WTC11 (cell line): Measurements from ENCODE around the gene EXOSC3. TPM values are rescaled to one million over a fixed set of nuclear protein-coding genes. Genes with fewer than 3 reads are reported as not detected.

Source experiments
- ATAC-seq: fragments of 200-7000 bp; cut with Tn5 transposase; 2 replicates; pipeline ENCODE4 v1.10.0; 2021; ENCODE audit warnings: mild to moderate bottlenecking, moderate library complexity
- Bru-seq: library from RNA; stranded (reverse); fragments of 400-500 nt; gene quantifications from one replicate; lab custom pipeline; 2021; lab: Mats Ljungman, UMichigan
- CTCF ChIA-PET: fragments of 300-600 bp; sonication (Branson Sonifier 250); formaldehyde crosslinking; loops from one replicate; lab custom pipeline; 2021; ENCODE audit warnings: antibody characterized with exemption; lab: Charles Lee
- POLR2A ChIA-PET: fragments of 350-600 bp; sonication (Branson Sonifier 250); formaldehyde crosslinking; loops from one replicate; lab custom pipeline; 2021; ENCODE audit warnings: antibody characterized with exemption; lab: Charles Lee
- DNase-seq: peaks from one replicate; pipeline ENCODE4 v3.0.0; 2021; ENCODE audit warnings: low spot score
- H3K27ac Mint-ChIP-seq: 2 replicates; pipeline ENCODE4 v1.8.0; 2021; ENCODE audit warnings: mixed read lengths
- H3K27me3 Mint-ChIP-seq: 2 replicates; pipeline ENCODE4 v1.8.0; 2021; ENCODE audit warnings: low read depth, mild to moderate bottlenecking, moderate library complexity, mixed read lengths
- H3K36me3 Mint-ChIP-seq: 2 replicates; pipeline ENCODE4 v1.8.0; 2021; ENCODE audit warnings: mixed read lengths
- H3K4me1 Mint-ChIP-seq: 2 replicates; pipeline ENCODE4 v1.8.0; 2022; ENCODE audit warnings: mixed read lengths
- H3K4me3 Mint-ChIP-seq: 2 replicates; pipeline ENCODE4 v1.8.0; 2021; ENCODE audit warnings: mild to moderate bottlenecking, moderate library complexity, mixed read lengths
- H3K9me3 Mint-ChIP-seq: 2 replicates; pipeline ENCODE4 v1.8.0; 2021; ENCODE audit warnings: mixed read lengths
- ATF2 ChIP-seq: sonication (generic); formaldehyde crosslinking; IDR thresholded peaks from 2 replicates; pipeline ENCODE4 v1.8.1; 2022; ENCODE audit warnings: low read depth, missing genetic modification reagents, borderline replicate concordance
- FOXK1 ChIP-seq: sonication (generic); formaldehyde crosslinking; IDR thresholded peaks from 2 replicates; pipeline ENCODE4 v1.8.0; 2022; ENCODE audit warnings: mild to moderate bottlenecking, moderate library complexity, missing genetic modification reagents
- KAT7 ChIP-seq: sonication (generic); formaldehyde crosslinking; IDR thresholded peaks from 2 replicates; pipeline ENCODE4 v1.8.1; 2023; ENCODE audit warnings: missing genetic modification reagents, mild to moderate bottlenecking, borderline replicate concordance
- MYBL2 ChIP-seq: sonication (generic); formaldehyde crosslinking; IDR thresholded peaks from 2 replicates; pipeline ENCODE4 v1.8.1; 2023; ENCODE audit warnings: mild to moderate bottlenecking, moderate library complexity, missing genetic modification reagents
- NFE2L1 ChIP-seq: sonication (generic); formaldehyde crosslinking; IDR thresholded peaks from 2 replicates; pipeline ENCODE4 v1.8.1; 2023; ENCODE audit warnings: missing genetic modification reagents
- SP1 ChIP-seq: sonication (generic); formaldehyde crosslinking; conservative IDR thresholded peaks from 2 replicates; pipeline ENCODE4 v1.8.1; 2022; ENCODE audit warnings: missing genetic modification reagents
- TCF7 ChIP-seq: sonication (generic); formaldehyde crosslinking; IDR thresholded peaks from 2 replicates; pipeline ENCODE4 v1.8.0; 2022; ENCODE audit warnings: mild to moderate bottlenecking, low read depth, missing genetic modification reagents, moderate library complexity
- TEAD1 ChIP-seq: sonication (generic); formaldehyde crosslinking; IDR thresholded peaks from 2 replicates; pipeline ENCODE4 v1.8.0; 2022; ENCODE audit warnings: mild to moderate bottlenecking, missing genetic modification reagents
- ZBTB43 ChIP-seq: sonication (generic); formaldehyde crosslinking; IDR thresholded peaks from 2 replicates; pipeline ENCODE4 v1.8.1; 2023; ENCODE audit warnings: mild to moderate bottlenecking, missing genetic modification reagents
- ZNF425 ChIP-seq: fragments of 250-450 bp; sonication (Bioruptor Pico); conservative IDR thresholded peaks from 2 replicates; pipeline ENCODE4 v1.9.0; 2021; ENCODE audit warnings: mild to moderate bottlenecking
- long read RNA-seq, 3 experiments: library from RNA in 1 of 3; library from capped mRNA in 1 of 3; library from polyadenylated mRNA in 1 of 3; unstranded in 2 of 3; stranded (forward) in 1 of 3; transcript quantifications; one replicate each; pipeline ENCODE4 v2.0.0, GENCODE V29; 2021
- total RNA-seq: library from RNA; stranded (reverse); gene quantifications from 3 replicates; pipeline ENCODE4 v1.2.3, GENCODE V29; 2021
- TF ChIP-seq, protein P1 (sequence below): sonication (generic); formaldehyde crosslinking; IDR thresholded peaks from 2 replicates; pipeline ENCODE4 v1.8.1; 2023; ENCODE audit warnings: mild to moderate bottlenecking, missing genetic modification reagents, borderline replicate concordance
- TF ChIP-seq, protein P2 (sequence below): sonication (generic); formaldehyde crosslinking; IDR thresholded peaks from 2 replicates; pipeline ENCODE4 v1.8.0; 2023; ENCODE audit warnings: missing genetic modification reagents, mild to moderate bottlenecking, borderline replicate concordance
- TF ChIP-seq, protein P3 (sequence below): sonication (generic); formaldehyde crosslinking; IDR thresholded peaks from 2 replicates; pipeline ENCODE4 v1.8.0; 2022; ENCODE audit warnings: mild to moderate bottlenecking, missing genetic modification reagents
- TF ChIP-seq, protein P4 (sequence below): sonication (generic); formaldehyde crosslinking; IDR thresholded peaks from 2 replicates; pipeline ENCODE4 v1.8.1; 2023; ENCODE audit warnings: mild to moderate bottlenecking, moderate library complexity, missing genetic modification reagents

The EXOSC3 gene
- total RNA-seq (69.9 to 73.8 TPM (median 71.0 TPM) in 3 replicates), Bru-seq, nascent RNA (percentile 98 among the genes with signal in this experiment)
- long read RNA-seq, experiment 1, transcript EXOSC3-202 (3 exons, 768 nt): minor isoform, 17 of 141 reads
- long read RNA-seq, experiment 1, transcript EXOSC3-201 (4 exons, 1,806 nt): major isoform, 109 of 141 reads
- long read RNA-seq, experiment 1, partial matches to known transcripts: 2 of 141 reads
- long read RNA-seq, experiment 1, other reads (novel, unspliced or antisense): 10 of 141 reads
- long read RNA-seq, experiment 2, transcript EXOSC3-201 (4 exons, 1,806 nt): major isoform, 58 of 92 reads
- long read RNA-seq, experiment 2, transcript EXOSC3-202 (3 exons, 768 nt): minor isoform, 15 of 92 reads
- long read RNA-seq, experiment 2, partial matches to known transcripts: 8 of 92 reads
- long read RNA-seq, experiment 2, other reads (novel, unspliced or antisense): 11 of 92 reads
- long read RNA-seq, experiment 3, transcript EXOSC3-202 (3 exons, 768 nt): minor isoform, 102 of 453 reads
- long read RNA-seq, experiment 3, transcript EXOSC3-201 (4 exons, 1,806 nt): major isoform, 339 of 453 reads
- long read RNA-seq, experiment 3, partial matches to known transcripts: 1 of 453 reads
- long read RNA-seq, experiment 3, other reads (novel, unspliced or antisense): 8 of 453 reads

DNA sequence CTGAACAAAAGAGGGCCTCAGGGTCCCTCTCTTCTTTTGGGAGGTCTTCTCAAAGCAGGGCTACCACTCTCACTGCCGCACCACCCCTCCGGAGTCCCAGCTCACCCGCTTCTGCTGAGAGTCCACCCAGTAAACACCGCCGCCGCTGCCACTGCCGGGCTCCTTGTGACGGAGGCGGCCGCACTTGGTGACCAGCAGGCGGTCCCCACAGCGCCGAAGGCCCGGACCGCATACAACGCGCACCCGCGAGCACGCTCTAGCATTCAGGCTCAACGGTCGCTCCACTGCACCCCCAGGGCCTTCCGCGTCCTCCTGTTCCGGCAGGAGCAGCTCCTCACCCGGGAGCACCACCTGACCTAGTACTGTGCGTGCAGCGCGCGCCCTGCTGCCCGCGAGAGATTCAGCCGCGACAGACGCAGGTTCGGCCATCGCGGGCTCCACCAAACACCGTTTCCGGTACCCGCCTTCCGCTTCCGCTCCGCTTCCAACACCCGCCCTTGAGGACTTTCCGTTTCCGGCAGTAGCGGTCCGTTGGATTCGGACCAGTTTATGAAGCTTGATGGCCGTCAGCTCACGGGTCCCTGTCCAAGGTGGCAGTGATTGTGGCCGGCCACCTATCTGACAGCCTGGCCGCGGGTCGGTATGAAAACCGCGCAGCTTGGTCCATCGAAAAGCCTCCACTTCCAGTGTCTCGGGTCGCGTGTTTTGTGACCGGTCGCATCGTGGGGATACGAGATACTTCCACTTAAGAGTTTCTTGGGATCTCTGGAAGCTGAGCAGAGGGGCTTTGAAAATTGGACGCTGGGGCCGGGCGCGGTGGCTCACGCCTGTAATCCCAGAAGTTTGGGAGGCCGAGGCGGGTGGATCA, at the start of gene EXOSC3:
Gene EXOSC3, minus strand, starts transcription at position 449 of the 868 bp plus-strand sequence. Its CDS starts 20 bp downstream, at position 429.
- Mint-ChIP-seq H3K27ac (peak within 1 kb of the TSS; percentile 64), H3K9me3 (no peaks in the 10 kb centered on the region), H3K4me3 (peak within 1 kb of the TSS; percentile 97), H3K4me1 (peaks cover 15% of the 10 kb centered on the region), H3K36me3 (peaks cover 38% of the 10 kb centered on the region), H3K27me3 (peaks cover 14% of the 10 kb centered on the region)
- POLR2A ChIA-PET: interaction anchor here (0.6 to 1.8 kb wide), 3 partner anchors 11 to 86 kb away, joined by 4 to 9 read pairs (median 4); partner anchors contain the start of gene DCAF10
- ATAC-seq: peak; percentile 85
- DNase-seq: peak; percentile 88
- CTCF ChIA-PET: interaction anchor here (0.6 to 1.2 kb wide), 10 partner anchors 11 to 479 kb away, joined by 3 to 6 read pairs (median 4); partner anchors contain the start of genes DCAF10 and TOMM5
- TF ChIP-seq SP1: peak; percentile 81
- 0 out of 2 replicates have a peak, but pooled peaks have one; percentile 79 for TF ChIP-seq TCF7 (CRISPR knock-in tag)
- peak; percentile 94 for TF ChIP-seq MYBL2 (CRISPR knock-in tag)
- peak; percentile 84 for TF ChIP-seq TEAD1 (CRISPR knock-in tag)
- peak; percentile 72; the same call in 1 of the 2 replicates for TF ChIP-seq NFE2L1
- no peak for TF ChIP-seq ATF2 (CRISPR knock-in tag)
- TF ChIP-seq, protein P1, sequence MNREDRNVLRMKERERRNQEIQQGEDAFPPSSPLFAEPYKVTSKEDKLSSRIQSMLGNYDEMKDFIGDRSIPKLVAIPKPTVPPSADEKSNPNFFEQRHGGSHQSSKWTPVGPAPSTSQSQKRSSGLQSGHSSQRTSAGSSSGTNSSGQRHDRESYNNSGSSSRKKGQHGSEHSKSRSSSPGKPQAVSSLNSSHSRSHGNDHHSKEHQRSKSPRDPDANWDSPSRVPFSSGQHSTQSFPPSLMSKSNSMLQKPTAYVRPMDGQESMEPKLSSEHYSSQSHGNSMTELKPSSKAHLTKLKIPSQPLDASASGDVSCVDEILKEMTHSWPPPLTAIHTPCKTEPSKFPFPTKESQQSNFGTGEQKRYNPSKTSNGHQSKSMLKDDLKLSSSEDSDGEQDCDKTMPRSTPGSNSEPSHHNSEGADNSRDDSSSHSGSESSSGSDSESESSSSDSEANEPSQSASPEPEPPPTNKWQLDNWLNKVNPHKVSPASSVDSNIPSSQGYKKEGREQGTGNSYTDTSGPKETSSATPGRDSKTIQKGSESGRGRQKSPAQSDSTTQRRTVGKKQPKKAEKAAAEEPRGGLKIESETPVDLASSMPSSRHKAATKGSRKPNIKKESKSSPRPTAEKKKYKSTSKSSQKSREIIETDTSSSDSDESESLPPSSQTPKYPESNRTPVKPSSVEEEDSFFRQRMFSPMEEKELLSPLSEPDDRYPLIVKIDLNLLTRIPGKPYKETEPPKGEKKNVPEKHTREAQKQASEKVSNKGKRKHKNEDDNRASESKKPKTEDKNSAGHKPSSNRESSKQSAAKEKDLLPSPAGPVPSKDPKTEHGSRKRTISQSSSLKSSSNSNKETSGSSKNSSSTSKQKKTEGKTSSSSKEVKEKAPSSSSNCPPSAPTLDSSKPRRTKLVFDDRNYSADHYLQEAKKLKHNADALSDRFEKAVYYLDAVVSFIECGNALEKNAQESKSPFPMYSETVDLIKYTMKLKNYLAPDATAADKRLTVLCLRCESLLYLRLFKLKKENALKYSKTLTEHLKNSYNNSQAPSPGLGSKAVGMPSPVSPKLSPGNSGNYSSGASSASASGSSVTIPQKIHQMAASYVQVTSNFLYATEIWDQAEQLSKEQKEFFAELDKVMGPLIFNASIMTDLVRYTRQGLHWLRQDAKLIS: no peak
- TF ChIP-seq, protein P2, sequence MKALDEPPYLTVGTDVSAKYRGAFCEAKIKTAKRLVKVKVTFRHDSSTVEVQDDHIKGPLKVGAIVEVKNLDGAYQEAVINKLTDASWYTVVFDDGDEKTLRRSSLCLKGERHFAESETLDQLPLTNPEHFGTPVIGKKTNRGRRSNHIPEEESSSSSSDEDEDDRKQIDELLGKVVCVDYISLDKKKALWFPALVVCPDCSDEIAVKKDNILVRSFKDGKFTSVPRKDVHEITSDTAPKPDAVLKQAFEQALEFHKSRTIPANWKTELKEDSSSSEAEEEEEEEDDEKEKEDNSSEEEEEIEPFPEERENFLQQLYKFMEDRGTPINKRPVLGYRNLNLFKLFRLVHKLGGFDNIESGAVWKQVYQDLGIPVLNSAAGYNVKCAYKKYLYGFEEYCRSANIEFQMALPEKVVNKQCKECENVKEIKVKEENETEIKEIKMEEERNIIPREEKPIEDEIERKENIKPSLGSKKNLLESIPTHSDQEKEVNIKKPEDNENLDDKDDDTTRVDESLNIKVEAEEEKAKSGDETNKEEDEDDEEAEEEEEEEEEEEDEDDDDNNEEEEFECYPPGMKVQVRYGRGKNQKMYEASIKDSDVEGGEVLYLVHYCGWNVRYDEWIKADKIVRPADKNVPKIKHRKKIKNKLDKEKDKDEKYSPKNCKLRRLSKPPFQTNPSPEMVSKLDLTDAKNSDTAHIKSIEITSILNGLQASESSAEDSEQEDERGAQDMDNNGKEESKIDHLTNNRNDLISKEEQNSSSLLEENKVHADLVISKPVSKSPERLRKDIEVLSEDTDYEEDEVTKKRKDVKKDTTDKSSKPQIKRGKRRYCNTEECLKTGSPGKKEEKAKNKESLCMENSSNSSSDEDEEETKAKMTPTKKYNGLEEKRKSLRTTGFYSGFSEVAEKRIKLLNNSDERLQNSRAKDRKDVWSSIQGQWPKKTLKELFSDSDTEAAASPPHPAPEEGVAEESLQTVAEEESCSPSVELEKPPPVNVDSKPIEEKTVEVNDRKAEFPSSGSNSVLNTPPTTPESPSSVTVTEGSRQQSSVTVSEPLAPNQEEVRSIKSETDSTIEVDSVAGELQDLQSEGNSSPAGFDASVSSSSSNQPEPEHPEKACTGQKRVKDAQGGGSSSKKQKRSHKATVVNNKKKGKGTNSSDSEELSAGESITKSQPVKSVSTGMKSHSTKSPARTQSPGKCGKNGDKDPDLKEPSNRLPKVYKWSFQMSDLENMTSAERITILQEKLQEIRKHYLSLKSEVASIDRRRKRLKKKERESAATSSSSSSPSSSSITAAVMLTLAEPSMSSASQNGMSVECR (CRISPR knock-in tag): peak; percentile 83
- TF ChIP-seq FOXK1: peak; percentile 64
- TF ChIP-seq ZBTB43 (CRISPR knock-in tag): 0 out of 2 replicates have a peak, but pooled peaks have one; percentile 72
- TF ChIP-seq, protein P3, sequence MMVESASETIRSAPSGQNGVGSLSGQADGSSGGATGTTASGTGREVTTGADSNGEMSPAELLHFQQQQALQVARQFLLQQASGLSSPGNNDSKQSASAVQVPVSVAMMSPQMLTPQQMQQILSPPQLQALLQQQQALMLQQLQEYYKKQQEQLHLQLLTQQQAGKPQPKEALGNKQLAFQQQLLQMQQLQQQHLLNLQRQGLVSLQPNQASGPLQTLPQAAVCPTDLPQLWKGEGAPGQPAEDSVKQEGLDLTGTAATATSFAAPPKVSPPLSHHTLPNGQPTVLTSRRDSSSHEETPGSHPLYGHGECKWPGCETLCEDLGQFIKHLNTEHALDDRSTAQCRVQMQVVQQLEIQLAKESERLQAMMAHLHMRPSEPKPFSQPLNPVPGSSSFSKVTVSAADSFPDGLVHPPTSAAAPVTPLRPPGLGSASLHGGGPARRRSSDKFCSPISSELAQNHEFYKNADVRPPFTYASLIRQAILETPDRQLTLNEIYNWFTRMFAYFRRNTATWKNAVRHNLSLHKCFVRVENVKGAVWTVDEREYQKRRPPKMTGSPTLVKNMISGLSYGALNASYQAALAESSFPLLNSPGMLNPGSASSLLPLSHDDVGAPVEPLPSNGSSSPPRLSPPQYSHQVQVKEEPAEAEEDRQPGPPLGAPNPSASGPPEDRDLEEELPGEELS: 0 out of 2 replicates have a peak, but pooled peaks have one; percentile 17
- no peak for TF ChIP-seq ZNF425 (CRISPR knock-in tag)
- TF ChIP-seq, protein P4, sequence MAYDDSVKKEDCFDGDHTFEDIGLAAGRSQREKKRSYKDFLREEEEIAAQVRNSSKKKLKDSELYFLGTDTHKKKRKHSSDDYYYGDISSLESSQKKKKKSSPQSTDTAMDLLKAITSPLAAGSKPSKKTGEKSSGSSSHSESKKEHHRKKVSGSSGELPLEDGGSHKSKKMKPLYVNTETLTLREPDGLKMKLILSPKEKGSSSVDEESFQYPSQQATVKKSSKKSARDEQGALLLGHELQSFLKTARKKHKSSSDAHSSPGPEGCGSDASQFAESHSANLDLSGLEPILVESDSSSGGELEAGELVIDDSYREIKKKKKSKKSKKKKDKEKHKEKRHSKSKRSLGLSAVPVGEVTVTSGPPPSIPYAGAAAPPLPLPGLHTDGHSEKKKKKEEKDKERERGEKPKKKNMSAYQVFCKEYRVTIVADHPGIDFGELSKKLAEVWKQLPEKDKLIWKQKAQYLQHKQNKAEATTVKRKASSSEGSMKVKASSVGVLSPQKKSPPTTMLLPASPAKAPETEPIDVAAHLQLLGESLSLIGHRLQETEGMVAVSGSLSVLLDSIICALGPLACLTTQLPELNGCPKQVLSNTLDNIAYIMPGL (CRISPR knock-in tag): peak; percentile 56; the same call in 1 of the 2 replicates
- TF ChIP-seq KAT7: 0 out of 2 replicates have a peak, but pooled peaks have one; percentile 66
